RWPE2 (cell line): ENCODE results near the gene SMC1B.

ENCODE experiments used
- ATAC-seq: fragments of 200-7000 bp; cut with Tn5 transposase; 3 replicates; pipeline ENCODE4 v1.9.1; 2021; ENCODE audit warnings: low read depth
- DNase-seq: peaks from one replicate; pipeline ENCODE4 v3.0.0-alpha.2; 2020; ENCODE audit warnings: low spot score
- H3K27ac ChIP-seq: fragments of 450-650 bp; 2 replicates; pipeline ENCODE4 v1.5.1; 2017; ENCODE audit warnings: mild to moderate bottlenecking; ENCODE audit not compliant: poor library complexity, severe bottlenecking
- H3K27me3 ChIP-seq: fragments of 250-450 bp; sonication (Bioruptor Pico); 2 replicates; pipeline ENCODE4 v1.5.1; 2021; ENCODE audit warnings: mild to moderate bottlenecking, moderate library complexity; ENCODE audit not compliant: insufficient read depth, poor library complexity, severe bottlenecking
- H3K36me3 ChIP-seq: fragments of 250-450 bp; sonication (Bioruptor Pico); 2 replicates; pipeline ENCODE4 v1.5.1; 2020; ENCODE audit warnings: low read depth, mild to moderate bottlenecking, moderate library complexity
- H3K4me1 ChIP-seq: fragments of 250-450 bp; sonication (Bioruptor Pico); 2 replicates; pipeline ENCODE4 v1.5.1; 2021; ENCODE audit warnings: mild to moderate bottlenecking, moderate library complexity; ENCODE audit not compliant: insufficient read depth, poor library complexity, severe bottlenecking
- H3K4me3 ChIP-seq: fragments of 250-450 bp; sonication (Bioruptor Pico); 2 replicates; pipeline ENCODE4 v1.5.1; 2021; ENCODE audit warnings: mild to moderate bottlenecking, moderate library complexity; ENCODE audit not compliant: severe bottlenecking
- H3K9me3 ChIP-seq: fragments of 250-450 bp; sonication (Bioruptor Pico); 2 replicates; pipeline ENCODE4 v1.5.1; 2021; ENCODE audit warnings: mild to moderate bottlenecking, moderate library complexity; ENCODE audit not compliant: severe bottlenecking
- CTCF ChIP-seq: fragments of 450-650 bp; IDR thresholded peaks from one replicate; pipeline ENCODE4 v1.5.1; 2017; ENCODE audit warnings: mild to moderate bottlenecking, moderate library complexity; ENCODE audit not compliant: poor library complexity, severe bottlenecking

SMC1B gene

GRCh38 chr22:45323695-45324094, 89.7 kb downstream of the SMC1B start:
- H3K27me3 ChIP-seq: no peaks in the 10 kb centered on the region
- no peak for ATAC-seq
- no peak for TF ChIP-seq CTCF
- H3K9me3 ChIP-seq: no peaks in the 10 kb centered on the region
- H3K4me3 ChIP-seq: no peak overlapping the region
- peaks cover 30% of the 10 kb centered on the region for H3K36me3 ChIP-seq
- peaks cover 3% of the 10 kb centered on the region for H3K4me1 ChIP-seq
- H3K27ac ChIP-seq: no peak overlapping the region
- no peak for DNase-seq

- no peaks in the 10 kb centered on the region for H3K27me3 ChIP-seq
- TF ChIP-seq CTCF: no peak
- no peaks in the 10 kb centered on the region for H3K9me3 ChIP-seq
- H3K4me1 ChIP-seq: peaks cover 10% of the 10 kb centered on the region
- DNase-seq (no peak), ATAC-seq (no peak)
- peaks cover 29% of the 10 kb centered on the region for H3K36me3 ChIP-seq
- no peak overlapping the region for H3K27ac ChIP-seq
- H3K4me3 ChIP-seq: no peak overlapping the region
Observed at GRCh38 chr22:45322873-45323525, 90.4 kb downstream of the SMC1B start.

- peaks cover 29% of the 10 kb centered on the region for H3K36me3 ChIP-seq
- no peaks in the 10 kb centered on the region for H3K27me3 ChIP-seq
- no peak for ATAC-seq
- no peak overlapping the region for H3K27ac ChIP-seq
- no peaks in the 10 kb centered on the region for H3K9me3 ChIP-seq
- no peak for DNase-seq
- peaks cover 17% of the 10 kb centered on the region for H3K4me1 ChIP-seq
- no peak for TF ChIP-seq CTCF
- no peak overlapping the region for H3K4me3 ChIP-seq
Observed at GRCh38 chr22:45321827-45322226, 91.6 kb downstream of the SMC1B start.

- Histone ChIP-seq H3K9me3 (no peaks in the 10 kb centered on the region), H3K27ac (no peak overlapping the region)
Observed at GRCh38 chr22:45320357-45320976, 92.9 kb downstream of the SMC1B start.

More at GRCh38 chr22:45320357-45320976, 92.9 kb downstream of the SMC1B start:
- TF ChIP-seq CTCF: no peak
- ATAC-seq (no peak), DNase-seq (no peak)
- Histone ChIP-seq H3K4me1 (peaks cover 17% of the 10 kb centered on the region), H3K4me3 (no peak overlapping the region), H3K27me3 (no peaks in the 10 kb centered on the region), H3K36me3 (peaks cover 29% of the 10 kb centered on the region)
